Vagina (tissue), 2 donors: ENCODE results near the gene ACSS1.

Source experiments
- CTCF ChIP-seq, 3 experiments: fragments of 450-650 bp in 2 of 3; fragments of 200-600 bp in 1 of 3; sonication (generic) in 1 of 3; IDR thresholded peaks; one replicate each; pipeline ENCODE4 v1.5.1; 2017 to 2019; ENCODE audit warnings: antibody characterized with exemption in 3 of 3, mild to moderate bottlenecking in 2 of 3, moderate library complexity in 2 of 3
- POLR2A ChIP-seq, 2 donors: fragments of 450-650 bp; IDR thresholded peaks; one replicate each; pipeline ENCODE4 v1.6.1; 2017; ENCODE audit warnings: antibody characterized with exemption in 2 of 2, mild to moderate bottlenecking in 2 of 2, moderate library complexity in 2 of 2

- TF ChIP-seq CTCF (IDR thresholded peaks at IDR 0.05) (no peak), POLR2A (IDR thresholded peaks at IDR 0.05) (no peak)
These were observed 44.2 kb downstream of the ACSS1 start for GRCh38 chr20:25013478-25014380.
